Caco-2 (cell line): ENCODE data around the gene TWIST2. TPM values are rescaled to one million over a fixed set of nuclear protein-coding genes. Genes with fewer than 3 reads are reported as not detected.

ENCODE experiments used
- BruUV-seq: library from RNA; stranded (reverse); fragments of 400-500 nt; replicated peaks from 2 replicates; lab custom pipeline; 2021; lab: Mats Ljungman, UMichigan
- CTCF ChIA-PET: fragments of 300-600 bp; sonication (Branson Sonifier 250); formaldehyde crosslinking; loops from one replicate; lab custom pipeline; 2022; ENCODE audit warnings: antibody characterized with exemption; lab: Charles Lee
- POLR2A ChIA-PET: fragments of 300-600 bp; sonication (Branson Sonifier 250); formaldehyde crosslinking; loops from one replicate; lab custom pipeline; 2022; ENCODE audit warnings: antibody characterized with exemption; lab: Charles Lee
- DNase-seq, 2 experiments: peaks; one replicate each; pipeline versions ENCODE4 v3.0.0 to v3.0.0-alpha.2; 2020 to 2022
- H3K27me3 ChIP-seq: replicated peaks from 2 replicates; pipeline ENCODE4 v1.6.0; 2011; ENCODE audit warnings: low read length; ENCODE audit not compliant: control insufficient read depth, insufficient read depth
- H3K36me3 ChIP-seq: 2 replicates; pipeline ENCODE4 v1.5.1; 2011; ENCODE audit warnings: low read length; ENCODE audit not compliant: control insufficient read depth, insufficient read depth
- H3K4me1 ChIP-seq: fragments of 250-450 bp; sonication (Bioruptor Pico); 2 replicates; pipeline ENCODE4 v1.5.1; 2020; ENCODE audit warnings: mild to moderate bottlenecking
- H3K4me3 ChIP-seq: 2 replicates; pipeline ENCODE4 v1.5.1; 2011; ENCODE audit warnings: low read depth, mild to moderate bottlenecking, control low read depth, low read length
- H3K9me3 ChIP-seq: fragments of 250-450 bp; sonication (Bioruptor Pico); 2 replicates; pipeline ENCODE4 v1.5.1; 2020; ENCODE audit warnings: mild to moderate bottlenecking, moderate library complexity
- H3K27ac Mint-ChIP-seq: one replicate; pipeline ENCODE4 v1.8.0; 2022; ENCODE audit warnings: mixed read lengths; ENCODE audit not compliant: unreplicated experiment
- H3K27me3 Mint-ChIP-seq: one replicate; pipeline ENCODE4 v1.8.0; 2022; ENCODE audit warnings: mixed read lengths; ENCODE audit not compliant: insufficient read depth, unreplicated experiment
- H3K36me3 Mint-ChIP-seq: one replicate; pipeline ENCODE4 v1.8.0; 2022; ENCODE audit warnings: mild to moderate bottlenecking, mixed read lengths; ENCODE audit not compliant: insufficient read depth, unreplicated experiment
- H3K4me1 Mint-ChIP-seq: one replicate; pipeline ENCODE4 v1.8.0; 2022; ENCODE audit warnings: low read depth, mixed read lengths; ENCODE audit not compliant: unreplicated experiment
- H3K4me3 Mint-ChIP-seq: one replicate; pipeline ENCODE4 v1.8.0; 2022; ENCODE audit warnings: mild to moderate bottlenecking, moderate library complexity, mixed read lengths; ENCODE audit not compliant: unreplicated experiment
- H3K9me3 Mint-ChIP-seq: one replicate; pipeline ENCODE4 v1.8.0; 2022; ENCODE audit warnings: mixed read lengths; ENCODE audit not compliant: unreplicated experiment
- intact Hi-C: fragments of 100-400 bp; cut with micrococcal nuclease; formaldehyde crosslinking; loops from one replicate; pipeline ENCODE4 v1.10.0; 2022; ENCODE audit not compliant: unreplicated experiment
- total RNA-seq: library from RNA; stranded (reverse); gene quantifications from 2 replicates; pipeline ENCODE4 v1.2.3, GENCODE V29; 2022
- TF ChIP-seq, protein P1 (sequence below), 2 experiments: fragments of 200-600 bp in 1 of 2; IDR thresholded peaks; 1 replicate in 1 of 2; 2 replicates in 1 of 2; pipeline versions ENCODE4 v1.5.1 to v1.8.0; 2011 to 2022; ENCODE audit warnings: antibody characterized with exemption in 1 of 2, control low read depth in 1 of 2, inconsistent platforms in 1 of 2, low read depth in 1 of 2, low read length in 1 of 2, mild to moderate bottlenecking in 1 of 2, moderate library complexity in 1 of 2; ENCODE audit not compliant: insufficient read depth in 1 of 2, severe bottlenecking in 1 of 2, unreplicated experiment in 1 of 2

Gene TWIST2
- total RNA-seq, 1 experiment from 2014 or later, result not detected

DNA sequence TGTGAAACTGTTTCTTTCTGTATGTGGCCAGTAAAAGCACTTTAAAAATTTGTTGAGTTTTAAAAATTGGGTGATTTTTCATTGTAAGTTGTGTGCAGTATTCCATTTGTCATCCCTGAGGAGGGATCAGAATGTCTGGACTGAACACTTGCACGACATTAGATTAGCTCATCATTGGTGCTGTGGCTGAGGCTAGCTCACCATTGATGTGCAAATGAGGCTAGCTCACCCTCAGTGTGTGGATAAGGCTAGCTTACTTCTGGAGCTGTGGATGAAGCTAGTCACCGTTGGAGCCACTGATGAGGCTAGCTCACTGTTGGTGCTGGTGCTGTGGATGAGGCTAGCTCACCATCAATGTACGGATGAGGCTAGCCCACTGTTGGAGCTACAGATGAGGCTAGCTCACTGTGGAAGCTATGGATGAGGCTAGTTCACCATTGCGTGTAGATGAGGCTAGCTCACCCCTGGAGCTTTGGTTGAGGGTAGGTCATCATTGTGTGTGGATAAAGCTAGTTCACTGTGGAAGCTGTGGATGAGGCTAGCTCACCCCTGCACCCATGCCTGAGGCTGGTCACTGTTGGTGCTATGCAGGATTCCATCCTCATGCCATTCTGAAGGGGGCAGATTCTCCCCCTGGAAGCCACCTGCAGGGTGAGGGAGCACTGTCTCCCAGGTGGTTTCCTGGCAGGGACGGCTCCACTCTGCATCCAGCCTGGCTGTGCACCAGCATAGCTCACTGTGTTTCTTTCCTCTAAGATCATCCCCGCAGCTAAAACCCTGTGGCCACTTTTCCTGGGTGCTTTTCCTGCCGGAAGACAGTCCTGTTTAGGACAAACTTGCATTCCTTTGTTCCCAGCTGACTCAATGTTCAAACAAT, 101.1 kb downstream of the TWIST2 start:
- CTCF ChIA-PET, result no interaction called here
- Mint-ChIP-seq H3K9me3 (no peaks in the 10 kb centered on the region), H3K4me1 (no peaks in the 10 kb centered on the region), H3K27me3 (peaks cover 5% of the 10 kb centered on the region), H3K36me3 (no peaks in the 10 kb centered on the region), H3K27ac (no peak overlapping the region), H3K4me3 (no peak overlapping the region)
- no peak for DNase-seq
- H3K4me3 ChIP-seq, result no peak overlapping the region
- H3K36me3 ChIP-seq, result no peaks in the 10 kb centered on the region
- no peaks in the 10 kb centered on the region for H3K9me3 ChIP-seq
- TF ChIP-seq, protein P1, sequence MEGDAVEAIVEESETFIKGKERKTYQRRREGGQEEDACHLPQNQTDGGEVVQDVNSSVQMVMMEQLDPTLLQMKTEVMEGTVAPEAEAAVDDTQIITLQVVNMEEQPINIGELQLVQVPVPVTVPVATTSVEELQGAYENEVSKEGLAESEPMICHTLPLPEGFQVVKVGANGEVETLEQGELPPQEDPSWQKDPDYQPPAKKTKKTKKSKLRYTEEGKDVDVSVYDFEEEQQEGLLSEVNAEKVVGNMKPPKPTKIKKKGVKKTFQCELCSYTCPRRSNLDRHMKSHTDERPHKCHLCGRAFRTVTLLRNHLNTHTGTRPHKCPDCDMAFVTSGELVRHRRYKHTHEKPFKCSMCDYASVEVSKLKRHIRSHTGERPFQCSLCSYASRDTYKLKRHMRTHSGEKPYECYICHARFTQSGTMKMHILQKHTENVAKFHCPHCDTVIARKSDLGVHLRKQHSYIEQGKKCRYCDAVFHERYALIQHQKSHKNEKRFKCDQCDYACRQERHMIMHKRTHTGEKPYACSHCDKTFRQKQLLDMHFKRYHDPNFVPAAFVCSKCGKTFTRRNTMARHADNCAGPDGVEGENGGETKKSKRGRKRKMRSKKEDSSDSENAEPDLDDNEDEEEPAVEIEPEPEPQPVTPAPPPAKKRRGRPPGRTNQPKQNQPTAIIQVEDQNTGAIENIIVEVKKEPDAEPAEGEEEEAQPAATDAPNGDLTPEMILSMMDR (IDR thresholded peaks at IDR 0.05; ENCODE audit: insufficient read depth in 1 of 2, low read depth in 1 of 2, low read length in 1 of 2, severe bottlenecking in 1 of 2, unreplicated experiment in 1 of 2), result no peak
- intact Hi-C loops, result no loop called here
- POLR2A ChIA-PET, result no interaction called here
- no peaks in the 10 kb centered on the region for H3K27me3 ChIP-seq
- no TSS peak for BruUV-seq
- no peaks in the 10 kb centered on the region for H3K4me1 ChIP-seq

DNA sequence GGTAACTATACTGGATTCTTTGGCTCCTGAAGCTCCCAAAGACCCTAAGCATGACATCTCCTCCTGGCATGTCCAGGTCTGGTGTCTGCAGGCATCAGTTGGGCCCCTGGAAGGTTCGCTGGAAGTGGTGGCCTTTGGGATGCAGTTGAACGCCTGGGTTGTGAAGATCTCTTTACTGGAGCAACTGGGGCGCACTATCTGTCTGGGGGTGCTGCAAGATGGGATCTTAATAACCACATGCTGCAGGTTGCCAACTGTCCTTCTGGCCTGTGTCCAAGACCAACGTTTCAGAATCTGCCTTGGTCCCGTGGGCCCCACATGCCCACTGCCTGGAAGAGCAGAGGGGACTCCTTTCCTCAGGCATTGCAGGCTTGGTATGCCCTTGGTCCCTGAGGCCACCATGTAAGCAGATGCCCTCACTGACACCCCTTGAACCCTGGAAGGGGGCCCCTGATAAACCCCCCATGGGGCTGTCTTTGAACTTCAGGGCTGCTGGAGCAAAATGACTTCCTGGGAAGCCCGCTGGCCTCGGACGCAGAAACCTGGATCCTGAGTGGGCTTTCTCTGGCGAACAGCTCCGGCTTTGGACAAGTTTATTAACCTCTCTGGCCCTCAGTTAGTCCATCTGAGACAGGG, 101.9 kb downstream of the TWIST2 start:
- no TSS peak for BruUV-seq

DNA sequence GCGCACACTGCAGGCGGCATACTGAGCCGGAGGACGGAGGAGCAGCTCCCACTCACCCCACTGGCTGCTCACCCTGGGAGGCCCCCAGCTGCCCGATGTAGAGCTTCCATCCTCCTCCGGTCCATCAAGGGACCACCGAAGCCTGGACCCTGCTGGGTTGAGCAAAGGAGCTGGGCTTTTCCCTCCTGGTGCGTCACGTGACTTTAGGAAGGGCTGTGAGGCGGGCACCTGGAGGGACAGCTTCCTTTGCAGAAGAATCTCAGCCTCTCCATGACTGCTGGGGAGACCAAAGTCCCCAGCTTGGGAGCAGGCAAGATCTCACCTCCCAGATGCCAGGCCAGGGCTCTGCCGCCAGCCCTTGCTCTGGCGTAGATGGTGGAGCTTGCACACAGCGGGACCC, 102.7 kb downstream of the TWIST2 start:
- H3K4me1 Mint-ChIP-seq, result no peaks in the 10 kb centered on the region
- no peak overlapping the region for H3K4me3 Mint-ChIP-seq
- no peak for DNase-seq
- no peak overlapping the region for H3K27ac Mint-ChIP-seq
- intact Hi-C loops, result no loop called here
- Histone ChIP-seq H3K36me3 (no peaks in the 10 kb centered on the region), H3K9me3 (no peaks in the 10 kb centered on the region), H3K4me3 (no peak overlapping the region), H3K4me1 (no peaks in the 10 kb centered on the region), H3K27me3 (no peaks in the 10 kb centered on the region)
- BruUV-seq, result no TSS peak
- H3K36me3 Mint-ChIP-seq, result no peaks in the 10 kb centered on the region
- H3K9me3 Mint-ChIP-seq, result no peaks in the 10 kb centered on the region
- CTCF ChIA-PET, result no interaction called here
- TF ChIP-seq, protein P1 (IDR thresholded peaks at IDR 0.05; ENCODE audit: insufficient read depth in 1 of 2, low read depth in 1 of 2, low read length in 1 of 2, severe bottlenecking in 1 of 2, unreplicated experiment in 1 of 2), result no peak
- POLR2A ChIA-PET, result no interaction called here
- peaks cover 6% of the 10 kb centered on the region for H3K27me3 Mint-ChIP-seq

More for the DNA sequence above, 101.9 kb downstream of the TWIST2 start:
- intact Hi-C loops, result no loop called here
- TF ChIP-seq, protein P1 (IDR thresholded peaks at IDR 0.05; ENCODE audit: insufficient read depth in 1 of 2, low read depth in 1 of 2, low read length in 1 of 2, severe bottlenecking in 1 of 2, unreplicated experiment in 1 of 2), result no peak
- Histone ChIP-seq H3K9me3 (no peaks in the 10 kb centered on the region), H3K4me3 (no peak overlapping the region), H3K27me3 (no peaks in the 10 kb centered on the region), H3K4me1 (no peaks in the 10 kb centered on the region), H3K36me3 (no peaks in the 10 kb centered on the region)
- ChIA-PET POLR2A (no interaction called here), CTCF (no interaction called here)
- peaks cover 6% of the 10 kb centered on the region for H3K27me3 Mint-ChIP-seq
- H3K36me3 Mint-ChIP-seq, result no peaks in the 10 kb centered on the region
- H3K4me3 Mint-ChIP-seq, result no peak overlapping the region
- no peak for DNase-seq
- H3K9me3 Mint-ChIP-seq, result no peaks in the 10 kb centered on the region
- no peak overlapping the region for H3K27ac Mint-ChIP-seq
- H3K4me1 Mint-ChIP-seq, result no peaks in the 10 kb centered on the region
